Left forelimb (tissue), 1 donor: ENCODE results near the gene ZBTB20.

Experiments used
- DNase-seq: peaks from one replicate; pipeline ENCODE4 v3.0.0-alpha.2; 2018; ENCODE audit warnings: low spot score

The ZBTB20 gene

DNA sequence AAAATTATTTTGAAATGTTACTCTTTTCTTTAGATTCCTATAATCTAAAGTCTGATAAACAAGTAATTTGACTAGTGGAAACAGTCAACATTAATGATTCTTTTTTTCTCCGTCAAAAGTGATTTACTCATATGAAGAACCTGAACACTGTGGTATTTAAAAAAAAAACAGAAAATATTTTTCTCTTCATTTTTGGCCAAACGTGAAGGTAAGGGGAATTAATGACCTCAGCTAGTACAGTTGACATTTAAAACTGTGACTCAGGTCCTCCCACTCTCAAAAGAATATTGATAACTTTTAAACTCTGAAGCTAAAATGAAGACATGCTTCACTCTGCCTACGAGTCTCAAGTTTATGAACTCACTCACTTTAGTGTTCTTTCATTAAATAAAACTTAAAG lies 818.7 kb downstream of the ZBTB20 start:
- no peak for DNase-seq

DNA sequence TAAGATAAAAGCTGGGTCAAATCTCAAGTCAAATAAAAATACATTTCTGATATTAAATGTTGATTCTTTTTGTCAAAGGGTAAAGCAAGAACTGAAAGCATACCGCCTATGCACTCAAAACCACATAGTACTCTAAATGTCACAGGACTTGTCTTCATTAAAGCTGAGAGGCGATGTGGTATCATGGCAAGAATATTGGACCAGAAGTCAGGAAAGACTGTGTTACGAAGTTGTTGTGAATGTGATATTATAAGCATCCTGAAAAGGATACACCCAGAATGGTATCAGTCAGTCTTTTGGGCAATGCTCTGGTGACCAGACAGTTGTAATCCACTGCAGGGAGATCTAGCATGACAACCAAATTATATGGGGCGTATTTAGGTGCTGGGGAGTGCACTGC lies 819.4 kb downstream of the ZBTB20 start:
- no peak for DNase-seq

DNA sequence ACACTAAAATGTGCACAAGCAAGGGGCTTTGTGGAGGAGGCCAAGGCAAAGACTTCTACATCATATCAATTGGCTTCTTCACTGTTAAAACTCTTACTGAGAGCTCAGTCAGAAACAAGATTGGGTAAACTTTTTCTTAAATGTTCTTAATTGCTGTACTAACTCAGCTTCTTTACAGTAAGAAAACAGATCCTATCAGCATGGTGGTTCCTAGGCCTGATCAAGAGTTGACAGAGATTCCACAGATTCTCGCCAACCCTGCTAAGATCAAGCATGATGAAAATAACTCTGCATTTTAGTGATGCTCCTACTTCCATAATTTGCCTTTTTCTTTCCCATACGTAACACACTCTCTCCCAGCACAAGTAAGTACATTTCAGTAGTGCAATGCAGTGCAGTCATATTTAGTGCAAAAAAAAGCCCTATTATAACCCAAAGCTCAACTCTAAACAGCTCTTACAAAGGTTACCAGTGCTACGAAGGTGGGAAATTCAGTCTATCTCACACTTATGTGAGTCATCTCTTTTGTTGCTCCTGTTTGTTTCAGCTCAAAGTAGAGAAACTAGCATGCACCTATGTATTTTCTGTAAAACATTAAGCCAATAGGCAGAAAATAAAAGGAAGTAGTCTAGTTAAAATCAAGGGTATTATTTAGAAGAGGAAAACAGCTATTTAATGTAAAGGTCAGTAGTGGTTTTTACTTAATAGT lies 823.4 kb downstream of the ZBTB20 start:
- DNase-seq = no peak

DNA sequence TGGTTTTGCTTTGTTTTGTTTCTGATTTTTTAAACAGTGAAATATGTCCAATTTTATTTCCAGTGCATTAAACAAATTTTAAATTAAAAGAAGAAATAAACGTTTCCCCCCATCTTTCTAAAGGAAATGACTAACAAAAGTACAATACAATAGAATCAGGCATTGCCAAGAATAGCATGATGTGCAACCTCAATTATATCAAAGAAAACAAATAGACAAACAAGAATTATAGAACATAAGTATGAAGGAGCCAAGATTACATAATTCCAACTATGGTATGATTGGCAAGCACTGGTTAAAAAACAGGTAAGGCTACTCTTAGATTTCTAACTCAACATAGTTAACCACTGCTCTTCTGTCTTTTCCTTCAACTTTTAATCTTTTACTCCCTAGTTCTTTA lies 826.8 kb downstream of the ZBTB20 start:
- DNase-seq = no peak

DNA sequence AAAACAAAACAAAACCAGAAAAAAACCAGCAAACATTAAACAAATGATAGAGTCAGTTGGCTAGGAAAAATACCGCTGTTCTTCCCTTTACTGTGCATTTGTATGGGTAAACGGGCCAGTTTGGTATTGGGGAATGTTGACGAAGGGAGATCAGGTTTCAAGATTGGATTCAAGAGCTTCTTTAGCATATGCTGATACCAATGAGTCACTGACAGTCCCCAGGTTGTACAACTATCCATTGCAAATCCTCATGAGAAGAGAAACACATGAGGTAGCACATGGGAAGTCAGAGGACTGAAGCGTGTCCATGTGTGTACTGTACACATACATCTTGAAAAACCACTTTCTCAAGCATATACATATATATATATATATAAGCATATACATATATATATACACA lies 827.6 kb downstream of the ZBTB20 start:
- no peak for DNase-seq

DNA sequence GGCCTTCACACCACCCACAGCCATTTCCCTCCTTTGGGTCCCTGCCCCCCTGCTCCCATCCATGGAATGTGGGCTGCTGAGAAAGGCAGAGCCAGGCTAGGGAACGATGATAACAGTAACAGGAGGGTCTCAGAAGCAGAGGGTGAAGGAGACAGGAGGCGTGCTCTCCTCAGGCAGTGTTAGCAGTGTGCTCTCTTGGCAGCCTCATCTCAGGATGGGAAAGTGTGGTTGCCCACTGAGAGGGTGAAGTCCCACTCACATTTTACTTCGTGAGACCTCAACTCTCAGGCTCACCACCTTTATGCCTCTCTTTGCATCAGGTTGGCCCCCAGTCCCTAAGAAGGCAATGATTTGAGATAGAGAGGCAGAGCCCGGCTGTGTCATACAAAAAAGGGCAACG lies 828.8 kb downstream of the ZBTB20 start:
- no peak for DNase-seq

DNA sequence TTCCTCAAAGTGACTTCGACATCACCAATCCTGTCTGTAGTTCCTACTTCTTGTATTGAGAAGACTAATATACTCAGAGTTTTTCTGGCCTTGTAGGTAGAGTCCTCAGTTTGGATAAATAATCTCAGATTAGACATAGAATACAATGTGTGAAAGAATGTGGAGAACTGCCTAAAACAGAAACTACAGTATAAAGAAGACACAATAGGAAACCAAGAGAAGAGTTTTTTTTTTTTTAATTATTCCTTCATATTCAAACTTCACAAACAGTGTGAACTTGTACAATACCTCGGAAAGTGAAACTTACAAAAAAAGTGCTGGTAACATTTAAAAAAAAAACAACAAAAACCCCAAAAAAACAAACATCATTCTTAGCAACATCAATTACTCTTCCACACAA lies 832.8 kb downstream of the ZBTB20 start:
- no peak for DNase-seq

DNA sequence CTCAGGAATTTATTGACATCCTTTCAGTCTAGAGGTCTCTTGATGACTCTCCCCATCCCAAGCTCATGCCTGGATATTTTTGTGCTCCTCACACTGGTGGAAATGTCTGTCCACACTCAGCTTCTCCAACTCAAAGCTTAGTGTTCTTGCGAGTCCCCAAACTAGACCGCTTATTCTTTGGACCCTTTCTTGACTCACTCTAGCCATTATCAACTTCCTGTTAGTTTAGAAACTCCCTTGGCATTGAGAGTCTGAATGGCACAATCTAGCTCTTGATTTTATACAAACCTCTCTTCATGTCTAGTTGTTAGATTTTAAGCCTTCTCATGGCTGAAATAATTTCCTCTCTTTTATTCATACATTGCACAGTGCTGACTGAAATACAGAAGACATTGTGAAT lies 833.7 kb downstream of the ZBTB20 start:
- no peak for DNase-seq

DNA sequence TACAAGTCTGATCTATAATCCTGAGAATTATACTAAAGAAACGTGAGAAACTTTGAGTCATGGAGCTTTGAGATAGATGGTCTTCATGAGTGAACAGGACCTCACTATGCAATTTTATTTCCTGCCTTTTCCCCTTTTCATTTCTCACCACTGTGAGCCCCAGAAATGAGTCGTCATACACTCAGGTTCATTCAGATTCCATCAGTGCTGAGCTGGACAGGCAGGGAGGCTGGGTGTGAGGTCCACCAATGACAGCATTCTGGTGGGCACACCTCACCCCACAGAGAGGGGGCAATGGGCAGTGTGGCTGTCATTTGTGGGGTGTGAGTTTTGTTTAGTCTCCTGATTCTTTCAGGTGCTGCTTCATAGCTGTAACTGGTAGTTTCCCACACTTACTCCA lies 836.4 kb downstream of the ZBTB20 start:
- DNase-seq = no peak

DNA sequence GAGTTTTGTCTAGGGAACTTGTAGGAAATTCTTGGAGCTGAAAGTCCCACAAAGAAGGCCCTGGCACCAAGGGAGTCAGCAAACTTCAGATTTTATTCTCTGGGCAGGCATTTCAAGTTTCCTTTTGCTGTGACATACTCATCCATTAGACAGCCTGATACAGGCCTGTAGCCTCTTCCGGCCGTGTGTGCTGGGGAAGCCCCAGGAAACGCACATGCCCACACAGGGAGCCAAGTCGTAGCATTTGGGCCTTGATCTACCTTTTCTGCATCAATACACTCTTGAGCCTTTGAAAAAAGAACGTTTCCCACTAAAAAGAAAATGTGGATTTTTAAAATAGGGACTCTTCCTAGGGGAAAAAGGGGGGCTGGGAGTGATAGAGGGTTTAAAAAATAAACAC lies 838.3 kb downstream of the ZBTB20 start:
- DNase-seq = no peak

DNA sequence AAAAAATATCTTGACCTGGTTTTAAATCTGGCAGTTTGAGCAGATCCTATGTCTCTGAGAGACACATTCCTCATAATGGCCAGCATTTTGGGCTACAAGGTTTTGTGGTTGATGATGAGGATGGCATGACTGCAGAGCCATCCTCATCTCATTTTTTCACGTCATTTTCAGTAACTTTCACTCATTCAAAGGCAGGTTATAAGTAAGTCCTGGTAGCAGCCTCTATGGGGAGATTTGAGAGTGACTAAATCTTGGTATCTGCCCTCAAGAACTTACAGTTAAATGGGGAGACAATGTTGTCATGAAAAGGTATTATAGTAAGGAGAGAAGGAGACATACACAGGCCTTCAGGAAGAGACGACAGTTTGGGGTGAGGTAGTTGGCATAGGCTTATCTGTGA lies 838.7 kb downstream of the ZBTB20 start:
- no peak for DNase-seq

DNA sequence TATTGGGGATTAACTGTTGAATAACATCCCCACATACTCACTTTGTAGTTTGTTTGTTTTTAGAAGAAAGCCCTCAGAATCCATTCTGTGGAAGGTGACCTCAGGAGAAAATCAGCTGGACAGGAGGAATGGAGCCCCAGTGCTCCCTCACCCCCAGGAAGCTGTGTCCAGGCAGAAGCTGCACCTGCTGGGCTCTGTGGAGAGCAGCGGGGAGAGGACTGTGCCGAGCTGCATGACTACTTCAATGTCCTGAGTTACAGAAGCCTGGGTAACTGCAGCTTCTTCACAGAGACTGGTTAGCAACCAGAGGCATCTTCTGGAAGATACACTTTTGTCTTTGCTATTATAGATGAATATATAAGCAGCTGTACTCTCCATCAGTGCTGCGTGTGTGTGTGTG lies 839.3 kb downstream of the ZBTB20 start:
- no peak for DNase-seq

DNA sequence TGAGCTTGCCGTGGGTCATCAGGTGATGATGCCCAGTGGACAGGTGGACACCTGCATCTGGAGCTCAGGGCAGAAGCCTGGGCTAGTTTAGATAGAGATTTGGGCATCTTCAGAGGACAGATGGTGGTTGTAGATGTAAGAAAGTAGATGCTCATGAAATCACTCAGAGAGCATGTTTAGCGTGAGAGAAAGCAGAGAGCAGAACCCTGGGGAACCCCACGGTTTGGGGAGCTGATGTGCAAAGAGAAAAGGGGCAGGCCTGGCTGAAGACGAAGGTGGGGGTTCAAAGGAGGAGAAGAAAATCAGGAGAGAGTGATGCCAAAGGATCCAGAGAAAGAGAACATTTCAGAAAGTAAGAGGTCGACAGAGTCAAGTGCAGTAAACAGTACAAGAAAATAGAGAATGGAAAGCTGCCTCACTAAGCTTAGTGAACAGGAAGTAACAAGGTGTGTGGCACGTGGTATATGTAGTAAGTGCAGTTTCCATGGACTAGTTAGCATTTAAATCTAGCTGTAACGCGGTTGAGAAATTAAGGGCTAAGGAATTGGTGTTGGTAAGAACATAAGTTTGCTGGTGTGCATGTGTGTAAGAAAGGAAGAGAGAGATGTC lies 839.8 kb downstream of the ZBTB20 start:
- DNase-seq = no peak

DNA sequence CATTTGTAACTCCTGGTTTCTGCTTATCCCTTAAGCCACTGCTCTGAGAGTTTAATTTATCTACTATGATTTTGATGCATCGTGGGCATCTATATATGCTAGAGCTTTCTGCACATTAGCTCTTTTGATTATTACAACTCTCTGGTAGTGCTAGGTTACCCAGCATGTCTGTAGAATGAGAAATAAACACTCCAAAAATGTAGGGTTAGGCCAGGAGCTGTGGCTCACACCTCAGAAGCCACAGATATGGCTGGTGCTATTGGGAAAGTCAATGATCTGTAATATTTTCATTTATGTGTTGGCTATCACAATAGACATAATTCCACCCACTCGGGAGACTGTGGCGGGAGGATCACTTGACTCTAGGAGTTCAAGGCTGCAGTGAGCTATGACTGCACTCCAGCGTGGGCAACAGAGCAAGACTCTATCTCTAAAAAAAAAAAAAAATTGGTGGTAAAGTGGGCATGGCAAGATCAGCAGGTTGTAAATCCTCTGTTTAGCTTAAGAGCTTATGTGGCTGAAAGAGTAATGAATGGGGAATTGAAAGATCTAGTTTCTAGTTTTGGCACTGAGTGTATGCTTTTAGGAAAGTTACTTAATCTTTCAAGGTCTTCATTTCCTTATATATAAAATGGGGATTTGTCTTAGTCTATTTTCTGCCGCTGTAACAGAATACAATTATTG lies 847.0 kb downstream of the ZBTB20 start:
- DNase-seq = no peak

DNA sequence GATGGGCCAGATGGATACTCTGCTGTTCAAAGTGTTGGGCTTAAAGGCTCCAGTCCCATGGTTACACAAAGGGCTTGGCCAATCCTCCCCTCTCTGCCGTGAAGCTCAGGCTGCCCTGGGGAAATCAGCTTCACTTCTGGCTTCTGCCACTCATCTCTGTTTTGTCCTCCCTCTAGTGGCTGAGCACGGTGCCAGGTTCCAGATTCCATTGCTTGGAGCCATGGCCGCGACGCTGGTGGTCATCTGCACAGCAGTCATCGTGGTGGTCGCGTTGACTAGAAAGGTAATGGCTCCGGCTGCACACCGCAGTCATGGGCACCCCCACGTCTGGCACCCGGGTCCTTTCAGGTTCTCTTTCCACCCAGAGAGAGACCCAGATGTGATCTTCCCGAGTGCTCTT lies 847.7 kb downstream of the ZBTB20 start:
- DNase-seq = no peak

DNA sequence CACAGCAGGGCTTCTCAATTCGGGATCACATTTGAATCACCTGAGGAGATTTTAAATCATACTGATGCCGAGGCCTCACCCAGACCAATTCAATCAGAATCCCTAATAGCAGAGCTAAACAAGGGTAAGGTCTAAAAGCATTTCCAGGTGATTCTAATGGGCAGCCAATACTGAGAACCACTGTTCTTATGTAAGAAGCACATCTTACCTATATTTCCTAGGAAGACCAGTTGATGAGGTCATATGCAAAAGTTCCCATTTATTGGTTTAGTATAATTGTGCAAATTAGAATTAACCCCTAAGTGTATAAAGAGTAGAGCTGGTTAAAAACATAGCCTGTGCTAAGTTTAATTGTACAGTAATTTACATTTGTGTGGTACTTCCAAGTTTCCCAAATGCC lies 851.1 kb downstream of the ZBTB20 start:
- DNase-seq = no peak

DNA sequence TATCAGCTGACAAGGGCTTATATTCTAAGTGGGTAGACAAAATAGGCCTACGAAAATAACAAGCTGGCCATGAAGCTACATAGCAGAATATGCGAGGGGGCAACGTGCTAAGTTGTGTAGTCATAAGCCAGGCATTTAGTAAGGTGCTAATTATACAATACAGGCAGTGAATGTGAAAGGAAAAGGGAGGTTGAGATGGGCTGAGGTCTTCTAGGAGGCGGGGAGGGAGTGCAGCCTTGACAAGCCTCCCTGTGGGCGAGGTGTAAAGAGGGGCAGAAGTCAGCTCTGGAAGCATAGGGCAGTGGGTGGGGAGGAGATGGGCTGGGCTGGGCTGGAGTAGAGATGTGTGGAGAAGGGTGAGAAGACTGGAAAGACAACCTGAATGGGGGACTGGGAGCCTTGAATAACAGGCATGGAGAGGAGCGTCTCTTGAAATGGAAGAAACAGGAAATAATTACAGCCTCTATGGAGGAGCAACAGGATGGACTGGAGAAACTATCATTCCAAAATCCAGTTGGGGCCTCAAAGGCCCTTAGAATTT lies 852.1 kb downstream of the ZBTB20 start:
- DNase-seq = no peak

DNA sequence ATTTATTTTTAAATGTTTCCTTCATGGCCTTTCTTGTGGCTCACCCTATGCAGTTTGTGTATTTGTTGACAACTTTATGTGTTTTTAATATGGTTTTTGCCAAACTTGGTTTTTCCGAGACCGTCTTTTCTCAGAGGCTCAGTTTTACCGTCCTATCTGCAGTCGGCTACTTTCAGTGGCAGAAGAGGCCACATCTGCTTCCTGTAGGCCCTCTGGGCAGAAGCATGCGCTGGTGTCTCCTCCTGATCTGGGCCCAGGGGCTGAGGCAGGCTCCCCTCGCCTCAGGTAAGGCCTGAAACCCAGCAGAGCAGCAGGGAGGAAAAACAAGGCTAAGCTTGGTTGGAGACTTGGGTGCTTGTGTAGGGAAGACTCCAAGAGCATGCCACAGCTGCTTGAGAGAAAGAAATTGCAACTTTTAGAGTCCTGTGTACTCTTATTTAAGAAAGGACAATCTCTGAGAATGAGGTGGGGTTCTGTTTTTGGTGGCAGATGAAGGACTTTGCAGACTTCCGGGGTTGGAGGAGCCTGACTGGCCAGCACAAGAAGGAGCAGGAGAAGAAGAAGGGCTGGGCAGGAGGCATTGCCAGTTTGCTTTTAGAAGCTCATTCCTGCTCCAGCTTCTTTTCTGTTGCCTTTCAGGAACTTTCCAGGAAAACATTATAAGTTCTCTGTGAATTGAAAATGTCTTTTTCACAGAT lies 853.1 kb downstream of the ZBTB20 start, which contains the start of gene TIGIT:
TSS of gene TIGIT (plus strand) at position 191 of the 698 bp plus-strand sequence. CDS start at position 225, 34 bp downstream.
- no peak for DNase-seq

DNA sequence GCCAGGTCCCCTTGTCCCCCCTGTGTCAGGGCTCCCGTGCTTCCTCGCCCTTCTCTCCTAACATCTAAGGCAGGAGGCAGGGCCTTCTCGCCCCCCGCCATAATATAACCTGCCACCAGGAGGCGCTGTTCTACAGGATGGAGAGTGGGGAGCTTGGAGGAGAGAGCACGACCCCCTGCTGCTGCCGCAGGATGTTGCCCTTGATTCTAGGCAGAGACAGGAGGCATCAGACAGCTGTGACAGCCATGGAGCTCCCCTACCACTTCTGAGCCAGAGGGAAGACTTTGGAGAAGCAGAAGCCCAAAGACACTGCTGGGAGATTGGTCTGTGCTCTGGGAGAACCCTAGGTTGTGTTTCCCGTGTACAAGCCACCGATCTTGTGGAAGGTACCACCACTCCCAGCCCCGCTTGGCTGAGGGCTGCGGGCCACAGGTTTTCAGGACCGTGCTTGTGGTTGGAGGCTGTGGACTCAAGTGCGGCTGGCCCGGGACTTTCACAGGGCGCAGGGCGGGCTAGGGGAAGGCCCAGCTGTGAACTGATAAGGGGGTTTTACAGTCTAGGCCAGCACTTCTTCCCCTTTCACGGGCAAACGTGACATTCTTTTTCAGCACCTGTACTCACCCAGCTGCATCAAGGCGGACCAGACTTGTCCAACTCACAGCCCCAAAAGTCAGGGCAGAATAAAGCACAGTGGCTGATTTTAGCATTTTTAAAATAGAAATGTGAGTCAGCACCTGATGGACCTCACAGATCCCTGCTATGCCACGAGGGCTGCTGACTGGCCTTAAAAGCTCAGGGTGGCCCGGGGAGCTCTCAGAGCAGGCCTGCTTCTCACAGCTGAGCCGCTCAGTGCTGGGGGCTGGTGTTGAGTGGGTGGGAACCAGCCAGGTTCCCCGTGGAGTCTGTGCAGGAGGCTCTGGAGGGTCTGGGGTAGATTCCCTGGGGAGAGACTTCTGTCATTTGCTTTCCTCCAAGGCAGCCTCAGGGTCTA lies 855.9 kb downstream of the ZBTB20 start:
- DNase-seq = no peak

DNA sequence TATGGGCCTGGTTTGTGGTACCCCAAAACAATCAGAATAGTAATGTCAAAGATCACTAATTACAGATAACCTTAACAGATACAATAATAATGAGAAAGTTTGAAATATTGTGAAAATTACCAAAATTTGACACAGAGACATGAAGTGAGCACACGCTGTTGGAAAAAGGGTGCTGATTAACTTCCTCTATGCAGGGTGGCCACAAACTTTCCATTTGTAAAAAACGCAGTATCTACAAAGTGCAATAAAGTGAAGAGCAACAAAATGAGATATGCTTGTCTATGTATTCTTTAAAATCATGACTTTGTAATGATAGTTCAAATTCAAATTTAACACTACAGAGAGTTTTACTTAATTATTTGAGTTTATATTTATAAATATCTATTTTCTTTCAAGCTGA lies 860.8 kb downstream of the ZBTB20 start:
- DNase-seq = no peak

DNA sequence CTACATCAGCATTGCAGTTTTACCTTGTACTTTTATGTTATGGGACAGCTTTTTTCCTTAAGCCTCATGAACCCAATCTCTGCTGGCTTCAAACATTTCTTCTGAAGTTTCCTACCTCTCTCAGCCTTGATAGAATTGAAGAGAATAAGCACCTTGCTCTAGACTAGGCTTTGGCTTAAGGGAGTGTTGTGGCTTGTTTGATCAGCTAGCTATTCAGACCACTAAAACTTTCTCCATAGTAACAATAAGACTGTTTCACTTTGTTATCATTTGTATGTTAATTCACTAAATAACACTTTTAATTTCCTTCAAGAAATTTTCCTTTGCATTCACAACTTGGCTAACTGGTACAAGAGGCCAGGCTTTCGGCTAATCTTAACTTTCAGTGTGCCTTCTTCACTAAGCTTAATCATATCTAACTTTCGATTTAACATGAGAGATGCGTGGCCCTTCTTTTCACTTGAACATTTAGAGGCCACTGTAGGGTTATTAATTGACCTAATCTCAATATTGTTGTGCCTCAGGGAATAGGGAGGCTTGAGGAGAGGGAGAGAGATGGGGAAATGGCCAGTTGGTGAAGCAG lies 861.3 kb downstream of the ZBTB20 start:
- no peak for DNase-seq
